GM18867 (cell line): ENCODE results near the gene DFFB.

Experiments used
- ATAC-seq: cut with Tn5 transposase; IDR thresholded peaks from one replicate; pipeline ENCODE4 v1.9.1; 2021; ENCODE audit warnings: mild to moderate bottlenecking, moderate library complexity; ENCODE audit not compliant: unreplicated experiment

DFFB gene

GRCh38 chr1:3869751-3870301 is 12.6 kb downstream of the DFFB start:
- no peak for ATAC-seq

DNA sequence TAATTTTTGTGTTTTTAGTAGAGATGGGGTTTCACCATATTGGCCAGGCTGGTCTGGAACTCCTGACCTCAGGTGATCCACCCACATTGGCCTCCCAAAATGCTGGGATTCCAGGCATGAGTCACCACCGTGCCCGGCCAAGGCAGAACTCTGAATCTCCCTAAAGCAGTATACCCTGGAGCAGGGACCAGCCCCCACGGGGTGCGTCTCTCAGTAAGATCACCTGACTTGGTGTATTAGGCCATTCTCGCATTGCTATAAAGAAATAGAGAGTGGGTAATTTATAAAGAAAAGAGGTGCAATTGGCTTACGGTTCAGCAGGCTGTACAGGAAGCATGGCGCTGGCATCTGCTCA is 14.2 kb downstream of the DFFB start:
- ATAC-seq = no peak

GRCh38 chr1:3872546-3872945 is 15.3 kb downstream of the DFFB start:
- ATAC-seq = no peak

DNA sequence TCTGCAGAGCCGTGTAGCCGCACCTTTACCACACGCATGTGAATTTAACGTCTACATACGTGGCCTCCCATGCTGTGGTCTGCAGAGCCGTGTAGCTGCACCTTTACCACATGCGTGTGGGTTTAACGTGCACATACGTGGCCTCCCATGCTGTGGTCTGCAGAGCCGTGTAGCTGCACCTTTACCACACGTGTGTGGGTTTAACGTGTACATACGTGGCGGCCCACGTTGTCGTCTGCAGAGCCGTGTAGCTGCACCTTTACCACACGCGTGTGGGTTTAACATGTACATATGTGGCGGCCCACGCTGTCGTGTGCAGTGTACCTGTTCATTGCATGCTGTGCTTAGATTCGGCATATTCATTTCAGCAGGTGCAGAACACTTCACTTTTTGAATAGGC is 17.5 kb downstream of the DFFB start:
- ATAC-seq = no peak

- ATAC-seq = no peak
These were observed 19.4 kb downstream of the DFFB start for GRCh38 chr1:3876716-3877115.

DNA sequence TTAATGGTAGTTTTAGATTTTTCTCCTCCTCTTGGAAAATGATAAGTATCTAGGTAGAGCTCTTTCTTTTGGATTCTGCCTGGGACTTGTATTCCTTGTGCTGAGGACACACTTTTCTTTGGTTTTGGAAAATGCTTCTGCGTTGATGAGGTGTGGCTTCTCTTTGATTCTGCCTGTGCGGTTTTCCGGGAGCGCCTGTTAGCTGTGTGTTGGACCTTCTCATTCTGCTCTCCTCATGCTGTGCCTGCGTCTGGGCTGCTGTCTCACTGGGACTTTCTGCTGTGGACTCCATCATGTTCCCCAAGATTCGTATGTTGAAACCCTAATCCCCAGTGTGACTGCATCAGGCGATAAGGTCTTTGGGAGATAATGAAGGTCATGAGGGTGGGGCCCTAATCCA is 21.8 kb downstream of the DFFB start:
- ATAC-seq = no peak

DNA sequence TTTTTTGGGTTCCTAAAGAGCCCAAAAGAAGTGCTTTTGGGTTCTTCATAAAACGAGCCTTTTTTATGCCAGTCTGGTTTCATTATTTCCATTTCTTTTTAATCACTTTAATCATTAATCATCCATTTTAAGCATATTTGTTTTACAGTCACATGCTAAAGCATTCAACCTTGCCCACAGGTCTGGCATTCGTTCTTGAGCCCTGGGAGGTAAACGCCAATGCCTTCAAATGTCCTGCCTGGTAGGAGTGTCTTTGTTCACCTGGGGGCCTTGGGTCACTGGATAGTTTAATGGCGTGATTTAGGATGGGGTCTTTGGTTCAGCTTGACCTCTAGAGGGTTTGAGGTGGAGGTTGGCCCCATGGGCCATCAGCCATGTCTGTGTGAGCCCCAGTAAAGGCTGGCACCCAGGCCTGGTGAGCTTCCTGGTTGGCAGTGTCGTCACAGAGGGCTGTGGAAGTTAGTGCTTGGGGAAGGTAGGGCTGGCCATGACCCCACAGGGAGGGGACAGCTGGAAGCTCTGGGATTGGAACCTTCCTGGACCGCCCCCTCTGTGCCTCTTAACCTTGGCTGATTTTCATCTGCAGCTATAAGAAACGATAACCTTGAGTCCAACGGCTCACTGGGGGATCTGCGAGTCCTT is 22.6 kb downstream of the DFFB start:
- no peak for ATAC-seq

DNA sequence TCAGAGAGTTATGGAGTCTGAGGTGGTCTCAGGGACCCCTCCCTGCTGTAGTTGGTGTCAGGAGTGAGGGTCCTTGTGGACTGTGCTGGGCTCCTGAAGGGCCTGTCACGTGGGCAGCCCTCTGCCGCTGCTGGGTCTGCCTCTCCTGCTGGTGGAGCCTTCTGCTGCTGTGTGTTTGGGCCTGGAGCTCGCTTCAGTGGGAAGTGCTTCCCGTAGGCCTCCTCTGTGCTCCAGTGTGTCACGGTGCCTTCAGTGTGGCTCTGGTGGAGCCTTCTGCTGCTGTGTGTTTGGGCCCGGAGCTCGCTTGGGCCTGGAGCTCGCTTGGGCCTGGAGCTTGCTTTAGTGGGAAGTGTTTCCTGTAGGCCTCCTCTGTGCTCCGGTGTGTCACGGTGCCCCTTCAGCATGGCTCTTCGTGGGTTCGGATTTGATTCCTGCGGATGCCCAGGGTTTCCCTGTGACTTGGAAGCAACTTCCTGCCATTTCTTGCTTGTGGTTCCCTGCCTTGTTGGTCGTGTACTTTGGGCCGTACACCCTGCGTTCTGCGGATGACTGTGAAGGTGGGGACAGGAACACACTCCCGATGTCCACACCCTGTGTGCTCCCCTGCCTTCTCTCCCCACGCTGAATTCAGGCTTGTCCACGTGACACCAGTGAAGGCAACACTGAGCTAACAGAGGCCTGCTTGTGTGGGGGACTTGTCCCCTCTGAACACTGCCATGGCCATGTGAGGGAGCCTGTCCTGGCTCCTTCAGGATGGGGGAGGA is 23.3 kb downstream of the DFFB start:
- ATAC-seq = no peak

- no peak for ATAC-seq
These were observed 23.9 kb downstream of the DFFB start for GRCh38 chr1:3881193-3881480.

- no peak for ATAC-seq
These were observed 26.1 kb downstream of the DFFB start for GRCh38 chr1:3883194-3883925.

DNA sequence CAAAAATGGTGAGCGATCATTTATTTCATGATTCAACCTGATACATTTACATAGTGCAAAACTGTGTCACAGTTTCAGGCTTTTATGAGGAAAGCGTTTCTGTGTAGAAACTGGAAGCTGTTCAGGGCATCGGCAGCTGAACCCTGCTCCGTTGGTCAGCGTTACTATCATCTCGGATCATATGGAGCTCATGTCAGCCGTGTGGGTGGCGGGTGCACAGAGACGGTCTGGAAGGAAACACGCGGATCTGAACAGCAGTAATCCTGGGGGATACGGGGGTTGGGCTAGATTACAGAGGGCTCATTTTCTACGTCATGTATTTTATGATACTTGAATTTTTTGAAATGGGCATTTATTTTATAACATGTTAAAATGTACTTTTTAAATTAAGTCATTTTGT is 27.7 kb downstream of the DFFB start:
- ATAC-seq = no peak

DNA sequence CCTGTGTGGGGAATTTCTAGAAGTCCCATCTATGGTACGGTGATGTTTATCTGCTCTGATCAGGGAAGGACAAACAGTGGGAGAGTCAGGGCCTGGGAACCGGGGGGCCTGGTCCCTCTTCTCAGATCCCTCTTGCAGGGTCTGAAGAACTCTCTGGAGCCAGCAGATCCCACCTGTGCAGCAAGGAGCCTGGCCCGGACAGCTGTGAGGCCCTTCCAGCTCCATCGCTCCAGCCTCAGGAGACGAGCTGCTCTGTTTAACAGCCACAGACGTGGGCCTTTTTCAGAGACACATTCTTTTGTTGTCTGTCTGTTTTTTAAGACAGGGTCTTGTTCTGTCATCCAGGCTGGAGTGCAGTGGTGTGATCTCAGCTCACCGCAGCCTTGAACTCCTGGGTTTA is 28.3 kb downstream of the DFFB start:
- no peak for ATAC-seq

- ATAC-seq = no peak
These were observed 28.9 kb downstream of the DFFB start for GRCh38 chr1:3886106-3886670.

DNA sequence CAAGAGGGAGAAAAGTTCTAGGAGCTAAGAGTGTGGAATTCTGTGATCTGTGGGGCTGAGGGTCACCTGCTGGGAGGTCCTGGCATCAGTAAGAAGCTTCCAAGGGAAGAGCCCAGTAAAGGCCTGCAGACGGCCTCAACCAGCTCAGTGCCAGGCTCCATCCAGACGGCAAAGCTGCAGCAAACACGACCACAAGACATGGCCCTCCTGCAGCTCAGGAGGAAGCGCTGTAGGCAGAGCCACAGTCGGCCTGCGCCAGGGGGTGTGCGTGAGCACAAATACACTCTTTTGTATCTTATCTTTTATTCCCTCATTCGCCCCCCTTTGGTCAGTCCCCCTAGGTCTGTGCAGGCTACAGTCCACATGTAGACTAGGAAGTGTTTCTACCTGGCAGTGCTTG is 29.4 kb downstream of the DFFB start:
- no peak for ATAC-seq

DNA sequence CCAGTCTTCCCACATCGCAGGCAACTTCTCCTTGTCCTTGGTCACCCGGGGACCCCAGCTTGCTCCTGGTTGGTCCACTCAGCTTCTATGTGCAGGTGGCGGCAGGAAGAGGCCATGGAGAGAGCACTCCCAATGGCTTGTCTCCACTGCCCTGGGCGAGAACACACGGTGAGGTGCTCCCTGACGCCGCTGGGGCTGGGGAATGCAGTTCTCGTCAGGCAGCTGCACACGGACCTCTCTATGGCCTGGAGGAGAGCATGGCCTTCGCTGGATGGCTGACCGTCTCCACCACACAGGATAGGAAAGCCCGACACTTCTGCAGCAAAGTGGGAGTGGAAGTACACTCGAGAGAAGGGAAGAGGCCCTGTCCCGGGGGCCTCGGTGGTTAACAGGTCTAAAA is 31.0 kb downstream of the DFFB start:
- ATAC-seq = no peak

DNA sequence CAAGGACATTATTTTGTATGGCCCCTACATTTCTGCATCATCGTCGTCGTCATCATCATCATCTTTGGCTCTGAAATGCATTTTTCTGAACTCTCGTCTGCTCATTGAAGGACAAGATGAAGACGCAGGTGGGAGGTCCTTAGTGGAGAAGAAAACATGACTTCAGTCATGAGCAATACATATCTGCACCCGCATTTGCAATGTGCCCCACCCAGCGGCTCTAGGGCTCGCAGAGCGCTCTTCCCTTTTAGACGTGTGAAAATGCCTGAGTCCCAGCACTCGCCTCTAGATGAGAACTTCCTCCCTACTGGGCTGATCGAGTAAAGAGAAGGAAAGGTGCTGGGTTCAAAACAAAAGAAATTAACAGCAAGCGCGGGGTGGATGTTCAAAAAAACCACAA is 32.7 kb downstream of the DFFB start:
- ATAC-seq = no peak

GRCh38 chr1:3890389-3891328 is 33.4 kb downstream of the DFFB start:
- no peak for ATAC-seq

DNA sequence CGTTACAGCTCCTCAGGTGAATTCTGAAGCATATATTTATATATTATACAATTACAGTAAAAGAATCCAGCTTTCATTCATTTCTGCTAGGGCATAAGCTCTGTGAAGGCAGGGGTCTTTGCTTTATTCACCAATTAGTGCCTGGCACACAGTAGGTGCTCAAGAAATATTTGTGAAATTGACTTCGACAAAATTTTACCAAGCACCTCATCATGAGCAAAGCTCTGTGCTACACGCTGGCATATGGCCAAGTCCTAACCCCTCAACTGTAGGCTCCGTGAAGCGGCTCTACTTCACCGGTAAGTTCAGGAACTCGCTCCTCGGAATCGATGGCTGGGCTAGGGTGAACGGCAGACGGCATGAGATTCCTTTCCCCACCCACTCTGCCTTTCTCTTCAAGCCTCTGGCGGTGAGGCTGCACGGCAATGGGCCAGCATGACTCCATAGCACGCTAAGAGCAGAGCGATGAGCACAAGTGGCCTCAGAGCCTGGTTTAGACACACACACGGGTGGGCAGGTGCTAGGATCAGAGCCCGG is 34.1 kb downstream of the DFFB start:
- ATAC-seq = no peak

DNA sequence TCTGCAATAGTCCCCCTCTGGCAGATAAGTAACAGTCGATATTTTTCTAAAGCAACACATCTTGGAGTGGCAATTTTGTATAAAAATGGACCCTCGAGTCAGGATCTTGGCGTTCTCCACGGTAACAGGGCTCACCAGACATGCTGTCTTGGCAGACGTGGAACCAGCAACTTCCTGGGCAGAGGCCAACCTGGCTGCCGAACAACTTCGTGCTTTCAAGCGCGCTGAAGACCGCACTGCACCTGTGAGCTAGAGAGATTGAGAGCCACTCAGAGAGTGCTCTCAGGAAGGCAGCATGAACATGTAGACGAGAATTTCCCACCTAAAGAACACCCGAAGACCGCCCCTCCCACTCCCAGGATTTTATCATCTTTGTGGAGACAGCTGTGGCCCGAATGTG is 35.5 kb downstream of the DFFB start:
- no peak for ATAC-seq

DNA sequence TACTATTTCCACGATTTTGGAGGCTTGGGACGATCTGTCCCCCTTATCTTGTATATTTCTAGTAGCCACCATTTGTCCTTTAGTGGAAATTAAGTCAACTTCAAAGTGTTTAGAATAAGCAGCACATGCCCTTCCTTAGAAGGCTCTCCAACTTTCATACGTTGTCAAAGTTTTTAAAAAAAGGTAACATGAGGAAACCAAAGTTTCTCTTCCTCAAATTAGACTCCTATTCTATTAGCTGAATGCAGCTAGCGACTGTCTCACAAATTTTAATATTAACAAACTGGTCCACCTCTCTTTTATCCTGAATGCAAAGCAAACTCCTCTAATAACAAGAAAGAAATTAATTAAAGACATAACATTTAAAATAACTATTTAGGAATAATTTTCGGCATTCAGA is 35.9 kb downstream of the DFFB start:
- no peak for ATAC-seq
